Loucy (cell line): ENCODE measurements around the gene GOLGA1.

ENCODE experiments used
- H2AFZ ChIP-seq: fragments of 200-600 bp; sonication (generic); 2 replicates; pipeline ENCODE4 v1.6.0; 2016; ENCODE audit warnings: antibody characterized with exemption, mild to moderate bottlenecking, low read length, moderate library complexity
- H3F3A ChIP-seq: fragments of 200-600 bp; 2 replicates; pipeline ENCODE4 v1.6.0; 2016; ENCODE audit warnings: antibody characterized with exemption, low read depth, mild to moderate bottlenecking
- H3K27me3 ChIP-seq: fragments of 200-600 bp; sonication (generic); 2 replicates; pipeline ENCODE4 v1.6.1; 2014; ENCODE audit warnings: low read length, mild to moderate bottlenecking; ENCODE audit not compliant: insufficient read depth, poor library complexity, severe bottlenecking
- H3K36me3 ChIP-seq: fragments of 200-600 bp; sonication (generic); 2 replicates; pipeline ENCODE4 v1.6.1; 2016; ENCODE audit warnings: low read length; ENCODE audit not compliant: insufficient read depth
- H3K4me1 ChIP-seq: fragments of 200-600 bp; sonication (generic); 2 replicates; pipeline ENCODE4 v1.5.1; 2014; ENCODE audit warnings: low read length, mild to moderate bottlenecking; ENCODE audit not compliant: insufficient read depth, poor library complexity, severe bottlenecking
- H3K4me2 ChIP-seq: fragments of 200-600 bp; sonication (generic); 2 replicates; pipeline ENCODE4 v1.6.0; 2014; ENCODE audit warnings: antibody characterized with exemption, low read length, low read depth, mild to moderate bottlenecking; ENCODE audit not compliant: poor library complexity, severe bottlenecking
- H3K4me3 ChIP-seq: fragments of 200-600 bp; sonication (generic); 2 replicates; pipeline ENCODE4 v1.5.1; 2014; ENCODE audit warnings: low read length, mild to moderate bottlenecking, mixed read lengths; ENCODE audit not compliant: poor library complexity, severe bottlenecking
- H3K79me2 ChIP-seq: fragments of 200-600 bp; sonication (generic); 2 replicates; pipeline ENCODE4 v1.6.1; 2014; ENCODE audit warnings: low read length; ENCODE audit not compliant: insufficient read depth
- H3K9ac ChIP-seq: fragments of 200-600 bp; sonication (generic); 2 replicates; pipeline ENCODE4 v1.6.0; 2014; ENCODE audit warnings: mild to moderate bottlenecking, low read depth, low read length, moderate library complexity; ENCODE audit not compliant: poor library complexity, severe bottlenecking
- H3K9me2 ChIP-seq: fragments of 200-600 bp; sonication (generic); replicated peaks from 2 replicates; pipeline ENCODE4 v1.6.1; 2016; ENCODE audit warnings: low read depth, low read length, mixed read lengths
- H3K9me3 ChIP-seq: fragments of 200-600 bp; sonication (generic); 2 replicates; pipeline ENCODE4 v1.6.1; 2014; ENCODE audit warnings: mild to moderate bottlenecking, antibody characterized with exemption, low read length, low read depth; ENCODE audit not compliant: insufficient read depth
- H4K20me1 ChIP-seq: fragments of 200-600 bp; sonication (generic); 2 replicates; pipeline ENCODE4 v1.6.0; 2014; ENCODE audit warnings: antibody characterized with exemption, low read length, mild to moderate bottlenecking; ENCODE audit not compliant: insufficient read depth, poor library complexity, severe bottlenecking
- CTCF ChIP-seq: fragments of 200-600 bp; sonication (generic); conservative IDR thresholded peaks from 2 replicates; pipeline ENCODE4 v1.5.1; 2014; ENCODE audit warnings: mild to moderate bottlenecking, antibody characterized with exemption, low read length
- EZH2phosphoT487 ChIP-seq: fragments of 200-600 bp; IDR thresholded peaks from 2 replicates; pipeline ENCODE4 v1.6.1; 2018; ENCODE audit warnings: antibody characterized with exemption, mild to moderate bottlenecking, moderate library complexity, borderline replicate concordance

The GOLGA1 gene

GRCh38 chr9:124947727-124948391, 7.0 kb upstream of the GOLGA1 start:
- Histone ChIP-seq H3K79me2 (no peaks in the 10 kb centered on the region; the same call in 1 of the 2 replicates), H3K9me3 (no peaks in the 10 kb centered on the region), H3K9ac (no peak overlapping the region), H3K4me1 (peaks cover 1% of the 10 kb centered on the region), H3K36me3 (peaks cover 11% of the 10 kb centered on the region; the same call in 1 of the 2 replicates), H2AFZ (no peak overlapping the region), H3K9me2 (no peaks in the 10 kb centered on the region), H4K20me1 (no peaks in the 10 kb centered on the region), H3K4me2 (no peak overlapping the region), H3K27me3 (no peaks in the 10 kb centered on the region), H3F3A (0 out of 2 replicates have a peak, but pooled peaks cover 2% of the 10 kb centered on the region), H3K4me3 (no peak overlapping the region)
- TF ChIP-seq CTCF (no peak), EZH2phosphoT487 (no peak)

GRCh38 chr9:124946167-124946566, 5.3 kb upstream of the GOLGA1 start:
- no peak overlapping the region for H3K4me2 ChIP-seq
- TF ChIP-seq EZH2phosphoT487 (no peak), CTCF (no peak)
- peaks cover 8% of the 10 kb centered on the region for H3K79me2 ChIP-seq

GRCh38 chr9:124941679-124942561, 1.0 kb upstream of the GOLGA1 start:
- no peaks in the 10 kb centered on the region for H3K9me2 ChIP-seq
- peak overlapping the region; percentile 79 for H3K4me2 ChIP-seq
- no peaks in the 10 kb centered on the region for H3K27me3 ChIP-seq
- H4K20me1 ChIP-seq: no peaks in the 10 kb centered on the region
- peaks cover 24% of the 10 kb centered on the region for H3K79me2 ChIP-seq
- peaks cover 27% of the 10 kb centered on the region for H3K4me1 ChIP-seq
- H3F3A ChIP-seq: 0 out of 2 replicates have a peak, but pooled peaks cover 2% of the 10 kb centered on the region
- peak overlapping the region; percentile 72 for H2AFZ ChIP-seq
- no peaks in the 10 kb centered on the region for H3K9me3 ChIP-seq
- TF ChIP-seq EZH2phosphoT487 (no peak), CTCF (no peak)
- peak overlapping the region; percentile 92 for H3K9ac ChIP-seq
- H3K4me3 ChIP-seq: peak overlapping the region; percentile 89
- no peaks in the 10 kb centered on the region for H3K36me3 ChIP-seq

More at GRCh38 chr9:124946167-124946566, 5.3 kb upstream of the GOLGA1 start:
- Histone ChIP-seq H4K20me1 (no peaks in the 10 kb centered on the region), H3K9ac (no peak overlapping the region), H3K27me3 (no peaks in the 10 kb centered on the region), H3K36me3 (no peaks in the 10 kb centered on the region), H2AFZ (no peak overlapping the region), H3K9me2 (no peaks in the 10 kb centered on the region), H3K4me3 (no peak overlapping the region), H3K9me3 (no peaks in the 10 kb centered on the region), H3F3A (0 out of 2 replicates have a peak, but pooled peaks cover 2% of the 10 kb centered on the region), H3K4me1 (peaks cover 10% of the 10 kb centered on the region)
